ENCODE results near the gene ARL5A.
A peak's percentile ranks its signal among the peaks of the same experiment; 100 is the strongest.
"Not testable (repeated sequence)": the region's sequence is repeated elsewhere in the genome, so short reads cannot be mapped to it uniquely, and the experiment has no call there.

ARL5A gene

GRCh38 chr2:151794422-151794821, 33.8 kb downstream of the ARL5A start:
- not testable (repeated sequence) for DNase-seq

DNA sequence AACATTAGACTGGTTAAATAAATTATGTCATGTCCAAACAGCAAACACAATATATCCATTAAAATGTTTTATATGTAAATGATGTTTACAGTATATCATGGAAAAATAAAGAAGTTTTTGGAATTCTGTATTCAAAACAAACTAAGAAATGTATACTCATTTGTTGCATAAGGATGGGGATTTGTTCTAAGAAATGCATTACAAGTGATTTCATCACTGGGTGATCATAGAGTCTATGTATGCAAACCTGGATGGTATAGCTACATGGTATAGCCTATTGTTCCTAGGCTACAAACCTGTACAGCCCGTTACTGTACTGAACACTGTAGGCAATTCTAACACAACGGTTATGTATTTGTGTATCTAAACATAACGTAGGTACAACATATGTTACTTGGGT, 35.1 kb downstream of the ARL5A start:
- DNase-seq, result no peak

GRCh38 chr2:151792589-151792988, 35.6 kb downstream of the ARL5A start:
- no peak for DNase-seq

- no peak for DNase-seq
These were observed 36.7 kb downstream of the ARL5A start for GRCh38 chr2:151791545-151791944.

DNA sequence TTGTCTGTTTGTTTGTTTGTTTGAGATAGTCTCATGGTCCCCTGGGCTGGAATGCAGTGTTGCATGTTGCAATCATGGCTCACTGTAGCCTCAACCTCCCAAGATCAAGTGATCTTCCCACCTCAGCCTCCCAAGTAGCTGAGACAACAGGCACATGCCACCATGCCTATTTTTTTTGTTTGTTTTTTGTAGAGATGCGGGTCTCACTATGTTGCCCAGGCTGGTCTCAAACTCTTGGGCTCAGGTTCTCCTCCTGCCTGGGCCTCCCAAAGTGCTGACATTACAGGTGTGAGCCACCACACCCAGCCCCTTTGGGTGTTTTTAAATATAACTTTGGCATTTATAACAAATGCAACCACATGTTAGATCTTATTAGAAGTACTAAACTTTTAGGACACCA, 37.5 kb downstream of the ARL5A start:
- DNase-seq, result no peak

DNA sequence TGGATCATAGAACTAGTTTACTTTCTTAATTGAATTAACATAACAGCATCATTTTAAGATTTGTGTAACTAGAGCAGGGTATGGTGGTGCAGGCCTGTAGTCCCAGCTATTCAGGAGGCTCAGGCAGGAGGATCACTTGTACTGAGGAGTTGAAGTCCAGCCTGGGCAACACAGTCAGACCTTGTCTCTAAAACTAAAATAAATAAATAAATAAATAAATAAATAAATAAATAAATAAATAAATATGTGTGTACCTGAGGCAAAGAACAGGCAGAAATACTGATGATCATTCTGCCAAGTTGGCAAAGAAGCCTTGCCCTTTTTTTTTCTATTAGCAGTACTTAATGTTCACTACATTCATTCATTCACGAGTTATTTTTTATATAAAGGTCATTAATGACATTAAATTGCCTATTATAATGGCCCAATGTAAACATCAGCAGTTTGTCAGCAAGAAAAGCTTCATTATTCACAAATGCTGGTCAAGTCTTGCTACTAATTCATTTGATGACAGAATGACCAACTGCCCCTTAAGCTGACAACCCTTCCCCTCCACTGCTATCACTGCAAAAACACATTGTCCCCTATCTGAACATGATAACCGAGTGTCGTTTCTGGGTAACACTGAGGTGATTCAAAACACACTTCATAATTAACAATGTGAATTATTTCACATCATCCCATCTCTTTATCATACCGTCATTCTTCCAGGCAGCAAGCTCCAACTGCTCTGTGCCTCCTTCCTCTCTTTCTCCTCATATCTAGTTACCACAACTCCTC, 39.0 kb downstream of the ARL5A start:
- no peak for DNase-seq

GRCh38 chr2:151786483-151786882, 41.7 kb downstream of the ARL5A start:
- DNase-seq, result no peak

DNA sequence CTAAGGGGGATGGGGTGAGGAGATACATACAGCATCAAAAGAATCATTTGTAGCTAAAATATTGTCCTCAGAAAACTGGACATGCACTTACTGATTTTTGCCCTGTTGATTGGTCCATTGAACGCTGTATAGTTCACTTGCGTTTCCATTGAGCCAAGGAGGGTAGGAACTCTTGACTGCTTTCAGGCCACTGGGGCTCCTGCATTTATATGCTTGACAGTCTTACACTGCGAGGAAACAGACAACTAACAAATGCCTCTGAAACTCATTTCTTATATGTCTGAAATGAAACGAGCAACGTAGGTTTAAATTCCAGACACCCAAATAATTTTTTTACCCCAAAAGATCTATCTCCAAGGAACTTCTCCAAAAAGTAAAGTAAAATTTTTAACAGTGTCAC, 42.1 kb downstream of the ARL5A start:
- no peak for DNase-seq

GRCh38 chr2:151783133-151783520, 45.1 kb downstream of the ARL5A start:
- DNase-seq, result no peak

- DNase-seq, result no peak
These were observed 45.7 kb downstream of the ARL5A start for GRCh38 chr2:151782378-151783132.

- no peak for DNase-seq
These were observed 46.6 kb downstream of the ARL5A start for GRCh38 chr2:151781642-151782041.

- no peak for DNase-seq
These were observed 47.3 kb downstream of the ARL5A start for GRCh38 chr2:151780938-151781337.

GRCh38 chr2:151777935-151778334, 50.3 kb downstream of the ARL5A start:
- DNase-seq, result no peak

DNA sequence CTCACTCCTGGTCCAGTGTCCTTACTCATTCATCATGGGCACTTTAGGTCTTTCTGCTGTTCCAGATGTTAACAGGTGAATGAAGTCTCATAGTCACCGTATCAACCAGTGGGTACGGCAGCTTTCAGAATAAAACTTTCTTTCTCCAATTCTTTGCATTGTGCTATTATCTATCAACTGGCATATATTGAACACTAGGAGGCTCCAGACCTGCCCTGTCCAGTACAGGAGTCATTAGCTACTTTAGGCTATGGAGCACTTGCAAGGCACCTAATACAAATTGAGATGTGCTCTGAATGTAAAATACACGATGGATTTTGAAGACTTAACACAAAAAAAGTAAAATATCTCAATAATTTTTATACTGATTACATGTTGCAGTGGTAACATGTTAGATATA, 50.7 kb downstream of the ARL5A start:
- no peak for DNase-seq

GRCh38 chr2:151776367-151776766, 51.9 kb downstream of the ARL5A start:
- no peak for DNase-seq

- no peak for DNase-seq
These were observed 53.0 kb downstream of the ARL5A start for GRCh38 chr2:151775057-151775740.

DNA sequence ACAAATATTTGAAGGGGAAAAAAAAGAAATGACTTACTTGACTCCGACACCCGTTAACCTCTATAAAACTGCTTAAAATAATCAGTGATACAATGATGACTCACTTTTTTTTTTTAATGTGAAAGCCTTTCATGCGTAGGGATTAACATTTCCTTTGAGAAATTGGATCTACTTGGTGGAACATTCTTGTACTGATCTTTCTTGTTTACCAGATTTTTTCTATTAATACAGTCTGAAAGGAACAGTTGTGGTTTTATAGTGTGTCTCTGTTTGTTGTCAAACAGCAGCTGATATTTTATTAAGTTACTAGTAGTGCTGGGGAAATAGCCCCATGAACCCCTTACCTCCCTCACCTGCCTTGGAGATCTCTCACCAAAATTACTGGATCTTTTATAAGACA, 53.7 kb downstream of the ARL5A start:
- no peak for DNase-seq

DNA sequence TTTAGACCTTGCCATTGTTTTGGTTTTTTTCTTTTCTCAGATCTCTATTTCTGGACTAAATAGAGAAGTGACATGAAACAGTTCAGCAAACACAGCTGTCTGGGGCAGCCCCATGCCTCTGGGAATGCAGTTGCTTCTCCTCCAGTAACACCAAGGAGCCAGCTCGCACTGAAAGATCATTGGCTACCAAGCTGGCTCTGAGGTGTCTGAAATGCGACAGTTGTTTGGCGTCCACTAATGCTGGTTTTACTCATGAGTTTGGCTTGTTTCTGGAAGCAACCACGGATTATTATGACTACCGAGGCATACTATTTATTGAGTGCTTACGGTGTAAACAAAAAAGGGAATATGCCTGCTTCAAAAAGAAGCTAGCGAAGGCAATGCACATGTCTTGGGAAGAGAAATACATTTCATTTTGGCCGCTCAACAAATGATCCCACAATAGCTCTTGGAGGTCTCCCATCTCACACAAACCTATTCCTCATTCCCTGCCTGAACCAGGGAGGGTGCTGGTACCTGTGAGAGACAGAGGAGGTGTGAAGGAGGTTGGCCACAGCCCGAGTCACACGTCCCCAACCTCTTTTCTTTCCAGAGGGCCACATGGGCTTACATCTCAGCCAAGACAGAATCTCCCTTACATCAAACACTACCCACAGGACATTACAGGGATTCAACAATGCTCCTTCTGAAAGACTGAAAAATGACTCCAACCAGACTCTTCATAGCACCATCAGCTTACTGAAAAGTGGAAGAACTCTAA, 56.4 kb downstream of the ARL5A start:
- peak in 1 of 2 donors; percentile 81 for DNase-seq

- no peak for DNase-seq
These were observed 57.2 kb downstream of the ARL5A start for GRCh38 chr2:151770995-151771394.

DNA sequence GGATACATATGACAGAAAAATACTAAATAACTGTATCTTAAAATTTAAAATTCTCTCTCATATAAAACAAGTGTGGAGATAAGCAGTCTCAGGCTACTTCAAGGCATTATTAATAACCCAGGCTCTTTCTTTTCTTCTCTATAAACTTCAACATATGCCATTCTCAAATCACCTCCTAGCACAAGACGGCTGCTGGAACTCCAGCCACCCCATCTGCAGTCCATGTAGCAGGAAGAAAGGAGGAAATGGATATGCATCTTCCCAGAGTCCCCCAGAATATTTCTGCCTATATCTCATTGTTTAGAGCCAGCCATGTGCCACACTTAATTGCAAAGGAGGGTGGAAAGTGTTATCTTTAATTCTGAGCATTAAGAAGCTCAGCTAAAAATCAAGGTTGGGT, 58.6 kb downstream of the ARL5A start:
- no peak for DNase-seq

- no peak for DNase-seq
These were observed 60.7 kb downstream of the ARL5A start for GRCh38 chr2:151767536-151767935.

GRCh38 chr2:151766437-151767153, 61.6 kb downstream of the ARL5A start:
- peak in 1 of 2 donors; percentile 2 for DNase-seq

All from CD4-positive, alpha-beta T cell treated with Interleukin-1 beta for 1 hour (primary cell).